ENCODE measurements around the gene KLK2. TPM values are rescaled to one million over a fixed set of nuclear protein-coding genes. Genes with fewer than 3 reads are reported as not detected.

Gene KLK2
- total and polyA plus RNA-seq, 2 donors from 2014 or later = not detected

DNA sequence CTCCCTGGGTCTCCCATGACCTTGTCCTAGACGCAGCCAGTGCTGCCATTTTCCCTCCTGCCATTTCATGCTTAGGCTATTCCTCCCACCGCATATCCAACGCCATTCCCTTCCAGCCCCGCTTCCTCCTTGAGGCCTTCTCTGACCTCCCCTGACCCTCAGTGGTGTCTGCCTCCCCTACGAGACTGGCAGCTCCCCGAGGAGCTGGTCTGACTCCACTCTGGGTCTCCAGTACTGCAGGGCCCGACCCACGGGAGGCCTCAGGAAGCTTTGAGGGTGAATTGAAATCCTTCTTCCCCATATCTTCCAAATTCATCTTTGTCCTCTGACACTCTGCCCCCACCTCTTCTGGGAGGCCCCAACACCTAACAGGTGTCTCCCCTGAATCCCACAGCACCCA lies 40.6 kb upstream of the KLK2 start:
- intact Hi-C loops (cut with DNase I) = no loop called here
- TF ChIP-seq, protein P1, sequence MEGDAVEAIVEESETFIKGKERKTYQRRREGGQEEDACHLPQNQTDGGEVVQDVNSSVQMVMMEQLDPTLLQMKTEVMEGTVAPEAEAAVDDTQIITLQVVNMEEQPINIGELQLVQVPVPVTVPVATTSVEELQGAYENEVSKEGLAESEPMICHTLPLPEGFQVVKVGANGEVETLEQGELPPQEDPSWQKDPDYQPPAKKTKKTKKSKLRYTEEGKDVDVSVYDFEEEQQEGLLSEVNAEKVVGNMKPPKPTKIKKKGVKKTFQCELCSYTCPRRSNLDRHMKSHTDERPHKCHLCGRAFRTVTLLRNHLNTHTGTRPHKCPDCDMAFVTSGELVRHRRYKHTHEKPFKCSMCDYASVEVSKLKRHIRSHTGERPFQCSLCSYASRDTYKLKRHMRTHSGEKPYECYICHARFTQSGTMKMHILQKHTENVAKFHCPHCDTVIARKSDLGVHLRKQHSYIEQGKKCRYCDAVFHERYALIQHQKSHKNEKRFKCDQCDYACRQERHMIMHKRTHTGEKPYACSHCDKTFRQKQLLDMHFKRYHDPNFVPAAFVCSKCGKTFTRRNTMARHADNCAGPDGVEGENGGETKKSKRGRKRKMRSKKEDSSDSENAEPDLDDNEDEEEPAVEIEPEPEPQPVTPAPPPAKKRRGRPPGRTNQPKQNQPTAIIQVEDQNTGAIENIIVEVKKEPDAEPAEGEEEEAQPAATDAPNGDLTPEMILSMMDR (IDR thresholded peaks at IDR 0.05; ENCODE audit: borderline replicate concordance, extremely low read depth, insufficient read depth) = no peak
- no peaks in the 10 kb centered on the region for H3K27me3 ChIP-seq (ENCODE audit: control insufficient read depth, insufficient read depth, low read length)
- no peak overlapping the region for H3K9ac ChIP-seq (ENCODE audit: low read length in 3 of 3)
- no peak for FAIRE-seq
- no peak overlapping the region for H3K27ac ChIP-seq (ENCODE audit: low read depth in 2 of 2, low read length in 2 of 2)
- no peaks in the 10 kb centered on the region for H3K36me3 ChIP-seq (ENCODE audit: control insufficient read depth in 2 of 3, insufficient read depth in 3 of 3, low read length in 3 of 3)
- no peak for DNase-seq
- H3K4me3 ChIP-seq (ENCODE audit: low read length in 3 of 3) = no peak overlapping the region
- H3K9me3 ChIP-seq (ENCODE audit: control insufficient read depth in 2 of 3, insufficient read depth in 1 of 3, low read length in 3 of 3) = no peaks in the 10 kb centered on the region
- peaks cover 0 to 18% (median 0%) of the 10 kb centered on the region in 3 donors for H3K4me1 ChIP-seq (ENCODE audit: control insufficient read depth in 2 of 3, insufficient read depth in 2 of 3, low read depth in 1 of 3, low read length in 3 of 3)

DNA sequence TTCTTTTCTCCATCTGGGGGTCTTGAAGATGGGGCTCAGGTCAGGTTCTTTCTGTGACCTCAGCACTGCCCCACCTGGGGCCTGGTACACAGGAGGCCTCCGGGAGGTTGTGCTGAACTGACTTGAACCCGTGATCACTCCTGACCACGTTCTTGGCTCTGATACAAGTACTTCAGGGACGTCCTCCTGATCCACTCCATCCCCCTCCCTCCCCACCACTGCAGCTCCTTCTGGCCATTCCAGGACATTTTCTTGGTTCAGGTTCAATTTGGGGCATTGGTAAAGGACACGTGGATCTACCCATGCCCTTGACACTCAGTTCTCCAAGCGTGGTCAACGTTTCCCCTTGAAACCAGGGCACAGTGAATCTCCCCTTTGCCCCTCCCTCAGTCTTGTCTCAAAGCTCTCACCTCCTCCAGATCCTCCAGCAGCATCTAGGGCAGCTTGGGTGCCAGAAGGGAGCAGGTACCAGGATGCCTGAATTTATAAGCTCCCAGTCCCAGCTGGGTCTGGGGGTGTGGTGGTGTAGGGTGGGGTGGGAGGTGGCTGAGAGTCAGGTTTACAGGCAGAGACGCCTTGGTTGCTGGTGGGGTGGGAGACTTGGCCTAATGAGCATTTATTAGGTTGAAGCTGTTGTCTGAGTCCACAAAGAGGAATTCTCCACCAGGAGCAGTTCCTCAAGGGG lies 40.0 kb upstream of the KLK2 start, which contains the start of gene KLK15:
Gene KLK15, minus strand, starts transcription at position 458 of the 685 bp plus-strand sequence. CDS start 2,082 bp downstream, outside the sequence.
- no peak within 1 kb of the TSS for H3K4me3 ChIP-seq (ENCODE audit: low read length in 3 of 3)
- no peak within 1 kb of the TSS for H3K27ac ChIP-seq (ENCODE audit: low read depth in 2 of 2, low read length in 2 of 2)
- no peak for FAIRE-seq

DNA sequence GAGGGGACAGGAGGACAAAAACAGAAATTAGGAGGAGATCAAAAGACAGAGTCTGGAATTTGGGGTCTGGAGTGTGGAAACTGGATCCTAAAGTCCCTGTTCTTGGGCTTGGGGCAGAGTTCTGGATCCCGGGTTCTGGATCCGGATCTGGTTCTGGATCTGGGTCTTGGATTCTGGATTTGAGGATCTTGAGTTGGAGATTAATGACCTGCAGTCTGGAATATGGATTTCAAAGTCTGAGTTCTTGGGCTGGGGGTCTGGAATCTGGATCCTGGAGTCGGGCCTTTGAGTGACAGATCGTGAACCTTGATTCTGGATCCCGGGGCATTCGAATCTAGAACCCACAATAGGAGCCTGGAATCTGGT lies 39.5 kb upstream of the KLK2 start:
- FAIRE-seq (no peak), DNase-seq (no peak)
- Histone ChIP-seq H3K9me3 (ENCODE audit: control insufficient read depth in 2 of 3, insufficient read depth in 1 of 3, low read length in 3 of 3) (no peaks in the 10 kb centered on the region), H3K27ac (ENCODE audit: low read depth in 2 of 2, low read length in 2 of 2) (no peak overlapping the region), H3K4me1 (ENCODE audit: control insufficient read depth in 2 of 3, insufficient read depth in 2 of 3, low read depth in 1 of 3, low read length in 3 of 3) (peaks cover 0 to 18% (median 0%) of the 10 kb centered on the region in 3 donors), H3K9ac (ENCODE audit: low read length in 3 of 3) (no peak overlapping the region), H3K4me3 (ENCODE audit: low read length in 3 of 3) (no peak overlapping the region), H3K27me3 (ENCODE audit: control insufficient read depth, insufficient read depth, low read length) (no peaks in the 10 kb centered on the region), H3K36me3 (ENCODE audit: control insufficient read depth in 2 of 3, insufficient read depth in 3 of 3, low read length in 3 of 3) (no peaks in the 10 kb centered on the region)
- intact Hi-C loops (cut with DNase I) = no loop called here
- TF ChIP-seq, protein P1 (IDR thresholded peaks at IDR 0.05; ENCODE audit: borderline replicate concordance, extremely low read depth, insufficient read depth) = no peak

More for the DNA sequence above, 40.0 kb upstream of the KLK2 start, which contains the start of gene KLK15:
- Histone ChIP-seq H3K4me1 (ENCODE audit: control insufficient read depth in 2 of 3, insufficient read depth in 2 of 3, low read depth in 1 of 3, low read length in 3 of 3) (peaks cover 0 to 18% (median 0%) of the 10 kb centered on the region in 3 donors), H3K27me3 (ENCODE audit: control insufficient read depth, insufficient read depth, low read length) (no peaks in the 10 kb centered on the region), H3K9ac (ENCODE audit: low read length in 3 of 3) (no peak within 1 kb of the TSS), H3K36me3 (ENCODE audit: control insufficient read depth in 2 of 3, insufficient read depth in 3 of 3, low read length in 3 of 3) (no peaks in the 10 kb centered on the region), H3K9me3 (ENCODE audit: control insufficient read depth in 2 of 3, insufficient read depth in 1 of 3, low read length in 3 of 3) (no peaks in the 10 kb centered on the region)
- TF ChIP-seq, protein P1 (IDR thresholded peaks at IDR 0.05; ENCODE audit: borderline replicate concordance, extremely low read depth, insufficient read depth) = no peak
- intact Hi-C loops (cut with DNase I) = no loop called here
- DNase-seq = no peak

All from kidney (tissue), 14 donors.